Neural cell (in vitro differentiated cells): ENCODE measurements around the gene TNFRSF14. TPM values are rescaled to one million over a fixed set of nuclear protein-coding genes. Genes with fewer than 3 reads are reported as not detected.

ENCODE experiments used
- H2AFZ ChIP-seq: fragments of 200-600, 300-800 bp; sonication (generic), shearing (Covaris generic); 2 replicates; pipeline ENCODE4 v1.6.0; 2014; ENCODE audit warnings: low read depth, mild to moderate bottlenecking, antibody characterized with exemption, low read length, moderate library complexity
- H3F3A ChIP-seq: fragments of 200-600 bp; shearing (Covaris generic); 2 replicates; pipeline ENCODE4 v1.6.1; 2016; ENCODE audit warnings: mild to moderate bottlenecking, moderate library complexity, mixed read lengths, antibody characterized with exemption, low read length; ENCODE audit not compliant: insufficient read depth, poor library complexity, severe bottlenecking
- H3K27ac ChIP-seq: fragments of 200-600, 300-800 bp; sonication (generic), shearing (Covaris generic); 2 replicates; pipeline ENCODE4 v1.5.1; 2014; ENCODE audit warnings: mild to moderate bottlenecking, low read length, moderate library complexity
- H3K27me3 ChIP-seq: fragments of 300-800, 200-600 bp; sonication (generic), shearing (Covaris generic); 2 replicates; pipeline ENCODE4 v1.6.0; 2014; ENCODE audit warnings: mild to moderate bottlenecking, low read depth, low read length, moderate library complexity; ENCODE audit not compliant: insufficient read depth
- H3K36me3 ChIP-seq: fragments of 300-800, 200-600 bp; sonication (generic), shearing (Covaris generic); 2 replicates; pipeline ENCODE4 v1.5.1; 2014; ENCODE audit warnings: mild to moderate bottlenecking, antibody characterized with exemption, low read length, moderate library complexity; ENCODE audit not compliant: insufficient read depth
- H3K4me2 ChIP-seq: fragments of 300-800, 200-600 bp; sonication (generic), shearing (Covaris generic); 2 replicates; pipeline ENCODE4 v1.6.0; 2014; ENCODE audit warnings: mild to moderate bottlenecking, low read length
- H3K4me3 ChIP-seq: fragments of 300-800, 200-600 bp; sonication (generic), shearing (Covaris generic); 2 replicates; pipeline ENCODE4 v1.5.1; 2014; ENCODE audit warnings: mild to moderate bottlenecking, low read length, moderate library complexity
- H3K79me2 ChIP-seq: fragments of 200-600 bp; shearing (Covaris generic); replicated peaks from 2 replicates; pipeline ENCODE4 v1.6.0; 2014; ENCODE audit warnings: mild to moderate bottlenecking, low read length, moderate library complexity; ENCODE audit not compliant: insufficient read depth
- H3K9ac ChIP-seq: fragments of 300-800, 200-600 bp; sonication (generic), shearing (Covaris generic); 2 replicates; pipeline ENCODE4 v1.6.1; 2016; ENCODE audit warnings: mild to moderate bottlenecking, low read length, mixed read lengths
- H3K9me2 ChIP-seq: fragments of 200-600 bp; shearing (Covaris generic); 2 replicates; pipeline ENCODE4 v1.6.1; 2016; ENCODE audit warnings: mild to moderate bottlenecking, low read length, mixed read lengths; ENCODE audit not compliant: insufficient read depth
- H3K9me3 ChIP-seq: fragments of 200-600, 300-800 bp; sonication (generic), shearing (Covaris generic); 2 replicates; pipeline ENCODE4 v1.6.1; 2016; ENCODE audit warnings: mild to moderate bottlenecking, mixed run types, low read length, moderate library complexity, mixed read lengths
- H4K20me1 ChIP-seq: fragments of 200-600 bp; shearing (Covaris generic); 2 replicates; pipeline ENCODE4 v1.6.1; 2016; ENCODE audit warnings: mild to moderate bottlenecking, mixed run types; ENCODE audit not compliant: insufficient read depth
- EP300 ChIP-seq: fragments of 450-650 bp; conservative IDR thresholded peaks from 2 replicates; pipeline ENCODE4 v1.6.1; 2014; ENCODE audit warnings: antibody characterized with exemption, mild to moderate bottlenecking, moderate library complexity; ENCODE audit not compliant: poor library complexity, severe bottlenecking
- EZH2 ChIP-seq: fragments of 200-600, 300-800 bp; shearing (Covaris generic), sonication (generic); IDR thresholded peaks from 2 replicates; pipeline ENCODE4 v1.6.1; 2014; ENCODE audit warnings: antibody characterized with exemption, low read length, borderline replicate concordance, mild to moderate bottlenecking; ENCODE audit not compliant: insufficient read depth, poor library complexity, severe bottlenecking
- MXI1 ChIP-seq: fragments of 450-650 bp; conservative IDR thresholded peaks from 2 replicates; pipeline ENCODE4 v1.6.1; 2014; ENCODE audit warnings: antibody characterized with exemption, mild to moderate bottlenecking; ENCODE audit not compliant: poor library complexity, severe bottlenecking
- POLR2AphosphoS5 ChIP-seq: IDR thresholded peaks from 2 replicates; pipeline ENCODE4 v1.6.1; 2012
- RAD21 ChIP-seq: fragments of 450-650 bp; conservative IDR thresholded peaks from 2 replicates; pipeline ENCODE4 v1.6.1; 2014; ENCODE audit warnings: antibody characterized with exemption, mild to moderate bottlenecking, moderate library complexity
- SMC3 ChIP-seq: fragments of 450-650 bp; conservative IDR thresholded peaks from 2 replicates; pipeline ENCODE4 v1.6.1; 2014; ENCODE audit warnings: antibody characterized with exemption, mild to moderate bottlenecking, moderate library complexity; ENCODE audit not compliant: poor library complexity
- TAF1 ChIP-seq: IDR thresholded peaks from 2 replicates; pipeline ENCODE4 v1.6.1; 2012; ENCODE audit warnings: low read depth
- polyA plus RNA-seq: library from polyadenylated mRNA; depleted of rRNA; stranded (reverse); fragments of >200 nt; gene quantifications from 2 replicates; pipeline ENCODE4 v1.2.3, GENCODE V29; 2014
- TF ChIP-seq, protein P1 (sequence below): fragments of 450-650 bp; IDR thresholded peaks from 2 replicates; pipeline ENCODE4 v1.5.1; 2014; ENCODE audit warnings: antibody characterized with exemption, mild to moderate bottlenecking, moderate library complexity; ENCODE audit not compliant: poor library complexity, severe bottlenecking
- TF ChIP-seq, protein P2 (sequence below): IDR thresholded peaks from 2 replicates; pipeline ENCODE4 v1.6.1; 2012; ENCODE audit warnings: borderline replicate concordance

Gene TNFRSF14
- polyA plus RNA-seq, 1 donor from 2014 or later, result 1.1 TPM

DNA sequence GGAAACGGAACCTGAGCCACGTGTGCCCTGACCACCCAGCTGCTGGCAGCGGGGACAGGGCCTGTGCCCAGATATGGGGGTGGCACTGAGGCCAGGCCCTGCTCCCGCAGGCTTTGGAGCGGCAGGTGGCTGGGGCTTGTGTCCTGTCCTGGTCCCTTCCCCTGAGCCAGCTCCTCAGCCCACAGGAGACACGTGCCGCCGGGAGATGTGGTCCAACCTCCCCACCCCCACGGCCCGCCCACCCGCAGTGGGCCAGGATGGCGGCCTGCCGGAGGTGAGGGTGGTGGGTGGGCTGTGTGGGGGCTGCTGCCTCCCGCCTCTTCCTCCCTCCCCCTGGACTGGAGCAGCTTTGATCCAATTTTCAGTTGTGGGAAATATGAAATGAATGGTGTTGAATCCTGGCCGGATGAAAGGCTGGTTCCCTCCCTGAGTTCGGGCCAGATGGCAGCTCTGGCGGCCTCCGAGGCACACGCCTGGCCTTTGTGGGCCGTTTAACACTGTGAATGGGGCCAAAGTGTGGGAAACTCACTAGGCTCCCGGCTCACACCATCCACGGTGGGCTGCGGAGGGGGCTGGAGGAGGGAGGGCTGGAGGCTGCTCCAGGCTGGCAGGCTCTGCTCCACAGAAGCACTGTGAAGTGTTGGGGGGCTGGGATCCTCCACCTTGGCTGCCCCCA lies 23.5 kb upstream of the TNFRSF14 start:
- Histone ChIP-seq H4K20me1 (no peaks in the 10 kb centered on the region), H3K4me3 (no peak overlapping the region), H3K27me3 (no peaks in the 10 kb centered on the region), H3K27ac (no peak overlapping the region), H2AFZ (no peak overlapping the region), H3K9ac (no peak overlapping the region), H3K79me2 (peaks cover 14% of the 10 kb centered on the region), H3F3A (no peaks in the 10 kb centered on the region), H3K9me3 (no peaks in the 10 kb centered on the region), H3K9me2 (no peaks in the 10 kb centered on the region), H3K36me3 (no peaks in the 10 kb centered on the region), H3K4me2 (no peak overlapping the region)
- TF ChIP-seq, protein P1, sequence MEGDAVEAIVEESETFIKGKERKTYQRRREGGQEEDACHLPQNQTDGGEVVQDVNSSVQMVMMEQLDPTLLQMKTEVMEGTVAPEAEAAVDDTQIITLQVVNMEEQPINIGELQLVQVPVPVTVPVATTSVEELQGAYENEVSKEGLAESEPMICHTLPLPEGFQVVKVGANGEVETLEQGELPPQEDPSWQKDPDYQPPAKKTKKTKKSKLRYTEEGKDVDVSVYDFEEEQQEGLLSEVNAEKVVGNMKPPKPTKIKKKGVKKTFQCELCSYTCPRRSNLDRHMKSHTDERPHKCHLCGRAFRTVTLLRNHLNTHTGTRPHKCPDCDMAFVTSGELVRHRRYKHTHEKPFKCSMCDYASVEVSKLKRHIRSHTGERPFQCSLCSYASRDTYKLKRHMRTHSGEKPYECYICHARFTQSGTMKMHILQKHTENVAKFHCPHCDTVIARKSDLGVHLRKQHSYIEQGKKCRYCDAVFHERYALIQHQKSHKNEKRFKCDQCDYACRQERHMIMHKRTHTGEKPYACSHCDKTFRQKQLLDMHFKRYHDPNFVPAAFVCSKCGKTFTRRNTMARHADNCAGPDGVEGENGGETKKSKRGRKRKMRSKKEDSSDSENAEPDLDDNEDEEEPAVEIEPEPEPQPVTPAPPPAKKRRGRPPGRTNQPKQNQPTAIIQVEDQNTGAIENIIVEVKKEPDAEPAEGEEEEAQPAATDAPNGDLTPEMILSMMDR, result no peak
- TF ChIP-seq MXI1 (no peak), EP300 (no peak), TAF1 (no peak), EZH2 (no peak), RAD21 (no peak), SMC3 (no peak), POLR2AphosphoS5 (no peak)
- TF ChIP-seq, protein P2, sequence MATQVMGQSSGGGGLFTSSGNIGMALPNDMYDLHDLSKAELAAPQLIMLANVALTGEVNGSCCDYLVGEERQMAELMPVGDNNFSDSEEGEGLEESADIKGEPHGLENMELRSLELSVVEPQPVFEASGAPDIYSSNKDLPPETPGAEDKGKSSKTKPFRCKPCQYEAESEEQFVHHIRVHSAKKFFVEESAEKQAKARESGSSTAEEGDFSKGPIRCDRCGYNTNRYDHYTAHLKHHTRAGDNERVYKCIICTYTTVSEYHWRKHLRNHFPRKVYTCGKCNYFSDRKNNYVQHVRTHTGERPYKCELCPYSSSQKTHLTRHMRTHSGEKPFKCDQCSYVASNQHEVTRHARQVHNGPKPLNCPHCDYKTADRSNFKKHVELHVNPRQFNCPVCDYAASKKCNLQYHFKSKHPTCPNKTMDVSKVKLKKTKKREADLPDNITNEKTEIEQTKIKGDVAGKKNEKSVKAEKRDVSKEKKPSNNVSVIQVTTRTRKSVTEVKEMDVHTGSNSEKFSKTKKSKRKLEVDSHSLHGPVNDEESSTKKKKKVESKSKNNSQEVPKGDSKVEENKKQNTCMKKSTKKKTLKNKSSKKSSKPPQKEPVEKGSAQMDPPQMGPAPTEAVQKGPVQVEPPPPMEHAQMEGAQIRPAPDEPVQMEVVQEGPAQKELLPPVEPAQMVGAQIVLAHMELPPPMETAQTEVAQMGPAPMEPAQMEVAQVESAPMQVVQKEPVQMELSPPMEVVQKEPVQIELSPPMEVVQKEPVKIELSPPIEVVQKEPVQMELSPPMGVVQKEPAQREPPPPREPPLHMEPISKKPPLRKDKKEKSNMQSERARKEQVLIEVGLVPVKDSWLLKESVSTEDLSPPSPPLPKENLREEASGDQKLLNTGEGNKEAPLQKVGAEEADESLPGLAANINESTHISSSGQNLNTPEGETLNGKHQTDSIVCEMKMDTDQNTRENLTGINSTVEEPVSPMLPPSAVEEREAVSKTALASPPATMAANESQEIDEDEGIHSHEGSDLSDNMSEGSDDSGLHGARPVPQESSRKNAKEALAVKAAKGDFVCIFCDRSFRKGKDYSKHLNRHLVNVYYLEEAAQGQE, result no peak

DNA sequence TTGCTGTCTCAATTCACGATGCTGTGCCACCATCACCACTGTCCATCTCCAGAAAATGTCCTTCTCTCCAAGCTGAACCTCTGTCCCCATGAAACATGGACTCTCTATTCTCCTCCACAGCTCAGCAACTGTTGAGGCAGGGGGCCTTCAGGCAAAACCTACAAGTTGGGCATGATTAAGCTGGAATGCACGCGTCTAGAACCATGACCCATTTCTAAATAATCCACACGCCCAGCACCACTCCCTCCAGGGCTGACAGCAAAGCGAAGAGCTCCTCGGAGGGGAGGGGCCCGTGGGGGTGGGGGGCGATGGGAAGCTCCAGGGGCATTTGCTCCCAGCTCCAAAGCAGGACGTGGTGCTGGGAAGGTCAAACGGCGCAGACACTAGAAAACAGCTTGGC lies 22.8 kb upstream of the TNFRSF14 start:
- no peak overlapping the region for H3K9ac ChIP-seq
- H3K27ac ChIP-seq, result no peak overlapping the region
- no peaks in the 10 kb centered on the region for H3K9me3 ChIP-seq
- H3F3A ChIP-seq, result no peaks in the 10 kb centered on the region
- no peak overlapping the region for H3K4me2 ChIP-seq
- H3K36me3 ChIP-seq, result no peaks in the 10 kb centered on the region
- no peak overlapping the region for H3K4me3 ChIP-seq
- H3K27me3 ChIP-seq, result no peaks in the 10 kb centered on the region
- H2AFZ ChIP-seq, result no peak overlapping the region
- H3K79me2 ChIP-seq, result peaks cover 14% of the 10 kb centered on the region
- TF ChIP-seq SMC3, result no peak
- TF ChIP-seq, protein P1, result no peak
- no peak for TF ChIP-seq EZH2
- TF ChIP-seq POLR2AphosphoS5, result no peak
- TF ChIP-seq TAF1, result no peak
- TF ChIP-seq MXI1, result no peak
- no peak for TF ChIP-seq EP300
- TF ChIP-seq RAD21, result no peak
- TF ChIP-seq, protein P2, result no peak
- H3K9me2 ChIP-seq, result no peaks in the 10 kb centered on the region
- no peaks in the 10 kb centered on the region for H4K20me1 ChIP-seq
